Heart left ventricle (tissue), 16 donors: ENCODE measurements around the gene TTC32. TPM values are rescaled to one million over a fixed set of nuclear protein-coding genes. Genes with fewer than 3 reads are reported as not detected.

Experiments
- ATAC-seq, 4 donors: fragments of 200-7000 bp; cut with Tn5 transposase; one replicate each; pipeline ENCODE4 v1.9.1; 2020 to 2022; ENCODE audit warnings: moderate library complexity in 4 of 4, mild to moderate bottlenecking in 3 of 4, moderate number of reproducible peaks in 1 of 4
- DNase-seq, 5 donors: peaks; one replicate each; pipeline ENCODE4 v3.0.0-alpha.2; 2020
- H3K27ac ChIP-seq, 12 donors: fragments of 200-600 bp; sonication (generic) in 4 of 12; one replicate each; pipeline versions ENCODE4 v1.5.0 to v1.8.0; 2016 to 2022; ENCODE audit warnings: mild to moderate bottlenecking in 2 of 12
- H3K27me3 ChIP-seq, 9 donors: fragments of 200-600 bp; sonication (generic) in 2 of 9; one replicate each; pipeline versions ENCODE4 v1.5.1 to v1.8.0; 2016 to 2022; ENCODE audit warnings: mild to moderate bottlenecking in 3 of 9
- H3K36me3 ChIP-seq, 9 donors: fragments of 200-600 bp; sonication (generic) in 2 of 9; one replicate each; pipeline versions ENCODE4 v1.5.0 to v1.8.0; 2018 to 2022; ENCODE audit warnings: mild to moderate bottlenecking in 2 of 9
- H3K4me1 ChIP-seq, 12 donors: fragments of 200-600 bp; sonication (generic) in 4 of 12; one replicate each; pipeline versions ENCODE4 v1.5.0 to v1.8.0; 2016 to 2022; ENCODE audit warnings: mild to moderate bottlenecking in 3 of 12
- H3K4me3 ChIP-seq, 12 donors: fragments of 200-600 bp; sonication (generic) in 4 of 12; one replicate each; pipeline versions ENCODE4 v1.5.0 to v1.8.0; 2017 to 2022; ENCODE audit warnings: mild to moderate bottlenecking in 9 of 12, moderate library complexity in 4 of 12
- H3K9me3 ChIP-seq, 12 donors: fragments of 200-600 bp; sonication (generic) in 4 of 12; one replicate each; pipeline versions ENCODE4 v1.5.0 to v1.8.0; 2016 to 2022; ENCODE audit warnings: mild to moderate bottlenecking in 1 of 12
- POLR2A ChIP-seq, 2 donors: fragments of 450-650 bp; IDR thresholded peaks; one replicate each; pipeline ENCODE4 v1.6.1; 2017; ENCODE audit warnings: antibody characterized with exemption in 2 of 2, mild to moderate bottlenecking in 2 of 2, moderate library complexity in 2 of 2
- WGBS, 4 donors: extraction: QIAGEN DNeasy Blood & Tissue Kit in 2 of 4; methylation state at CpG; one replicate each; pipeline versions ENCODE4 v1.1.5 to v1.1.7; 2013 to 2018; 5-methylcytosine and 5-hydroxymethylcytosine counted together
- intact Hi-C, 10 donors: fragments of 100-400 bp; cut with DNase I; formaldehyde crosslinking; loops; one replicate each; pipeline versions ENCODE4 v1.11.1 to v1.14.2; 2022
- polyA plus RNA-seq, 2 donors: library from polyadenylated mRNA; stranded (reverse); fragments of 200-250 nt; gene quantifications; one replicate each; pipeline ENCODE4 v1.2.3, GENCODE V29; 2013
- total RNA-seq, 9 donors: library from RNA; depleted of rRNA in 2 of 9; stranded (reverse); fragments of >200 nt in 2 of 9; fragmentation: NEBNext Ultra II Directional in 3 of 9; extraction: Animal tissue kit (Norgen Biotek cat#: 25700) in 3 of 9; gene quantifications; one replicate each; pipeline versions ENCODE4 v1.1.0 to v1.2.4, GENCODE V29; 2016 to 2023
- TF ChIP-seq, protein P1 (sequence below), 12 donors: fragments of 200-600 bp; sonication (generic) in 4 of 12; IDR thresholded peaks; one replicate each; pipeline versions ENCODE4 v1.5.0 to v1.8.0; 2018 to 2022; ENCODE audit warnings: antibody characterized with exemption in 12 of 12, mild to moderate bottlenecking in 5 of 12
- donor health status: ischemic (EF 13 %, LVEDD 7.1; RV severe dilation, severe dysfunction).
- donor health status: healthy with polysubstance abuse.
- donor health status: DM: no; HTN: yes; CAD: no.
- donor health status: DM: no; HTN: no; CAD: no.
- donor health status: ischemic (EF 25% LVEDD 6.9; RV normal size, moderate dysfunction).
- donor health status: ischemic (EF 25% LVEDD 5.7; RV mildly dilated, moderate dysfunction).
- donor health status: healthy.
- donor health status: DM: yes; HTN: yes; CAD: no.
- donor health status: ischemic (EF 35%, LVEDD 5.7; RV mildly dilated, moderate dysfunction).
- donor health status: nonischemic (EF 11% LVEDD 7.7; RV severe dilation, severe dysfunction).
- donor health status: DM: yes; HTN: yes; CAD: no.
- donor health status: PGD.
- donor health status: ischemic (EF 29% LVEDD 5.4; RV normal size, mild dysfunction).
- donor health status: nonischemic (EF 23%, LVEDD 6.1; RV moderate dilation, normal function).

Gene TTC32
- total and polyA plus RNA-seq, 11 donors: 2.6 to 10.3 (median 6.3) TPM

GRCh38 chr2:19851116-19851695 lies 50.6 kb downstream of the TTC32 start:
- ATAC-seq: no peak

DNA sequence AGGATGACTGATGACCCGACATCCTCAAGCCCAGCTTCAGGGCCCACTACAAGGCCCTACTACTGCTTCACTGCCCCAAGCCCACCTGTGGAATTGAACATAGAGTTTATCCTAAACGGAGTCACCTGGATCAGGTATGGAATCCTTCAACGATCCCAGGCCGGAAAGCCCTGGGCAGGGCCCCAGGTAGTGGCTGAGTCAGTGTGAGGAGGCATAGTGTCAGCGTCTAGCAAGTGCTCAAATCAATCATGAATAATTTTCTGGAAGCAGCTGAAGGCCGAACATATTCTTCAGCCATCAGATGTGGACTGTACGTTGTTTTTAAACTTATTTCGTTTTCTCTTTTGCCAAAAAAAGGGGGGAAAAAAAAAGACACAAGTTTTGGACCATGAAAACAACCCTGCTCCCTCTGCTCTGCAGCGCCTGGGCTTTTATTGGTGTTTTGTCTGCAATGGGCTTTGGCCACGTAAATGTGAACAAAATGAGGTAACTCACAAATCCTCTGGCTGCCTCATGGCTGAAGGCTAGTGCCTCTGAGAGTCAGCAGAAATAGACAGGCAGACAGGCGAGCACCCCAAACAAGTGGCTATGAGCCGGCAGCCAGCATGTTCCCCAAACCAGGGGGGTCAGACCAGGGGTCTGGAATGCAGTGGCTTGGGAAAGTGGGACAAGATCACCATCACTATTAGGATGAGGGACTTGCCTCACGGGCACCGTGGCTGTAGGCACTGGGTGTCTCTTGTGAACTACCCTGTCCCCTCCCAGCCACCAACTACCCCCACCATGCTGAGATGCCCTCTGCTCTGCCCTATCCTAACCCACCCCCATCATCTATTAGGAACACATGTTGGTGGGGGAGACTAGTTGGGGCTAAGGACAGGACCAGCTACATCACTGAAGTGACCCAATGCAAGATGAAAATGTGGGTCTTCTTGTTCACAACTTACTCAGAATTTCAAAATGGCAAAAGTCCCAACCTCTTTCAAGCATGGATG lies 51.4 kb downstream of the TTC32 start:
- DNase-seq: no peak
- H3K27me3 ChIP-seq: no peaks in the 10 kb centered on the region
- H3K27ac ChIP-seq: no peak overlapping the region
- TF ChIP-seq, protein P1, sequence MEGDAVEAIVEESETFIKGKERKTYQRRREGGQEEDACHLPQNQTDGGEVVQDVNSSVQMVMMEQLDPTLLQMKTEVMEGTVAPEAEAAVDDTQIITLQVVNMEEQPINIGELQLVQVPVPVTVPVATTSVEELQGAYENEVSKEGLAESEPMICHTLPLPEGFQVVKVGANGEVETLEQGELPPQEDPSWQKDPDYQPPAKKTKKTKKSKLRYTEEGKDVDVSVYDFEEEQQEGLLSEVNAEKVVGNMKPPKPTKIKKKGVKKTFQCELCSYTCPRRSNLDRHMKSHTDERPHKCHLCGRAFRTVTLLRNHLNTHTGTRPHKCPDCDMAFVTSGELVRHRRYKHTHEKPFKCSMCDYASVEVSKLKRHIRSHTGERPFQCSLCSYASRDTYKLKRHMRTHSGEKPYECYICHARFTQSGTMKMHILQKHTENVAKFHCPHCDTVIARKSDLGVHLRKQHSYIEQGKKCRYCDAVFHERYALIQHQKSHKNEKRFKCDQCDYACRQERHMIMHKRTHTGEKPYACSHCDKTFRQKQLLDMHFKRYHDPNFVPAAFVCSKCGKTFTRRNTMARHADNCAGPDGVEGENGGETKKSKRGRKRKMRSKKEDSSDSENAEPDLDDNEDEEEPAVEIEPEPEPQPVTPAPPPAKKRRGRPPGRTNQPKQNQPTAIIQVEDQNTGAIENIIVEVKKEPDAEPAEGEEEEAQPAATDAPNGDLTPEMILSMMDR (IDR thresholded peaks at IDR 0.05): no peak
- TF ChIP-seq POLR2A (IDR thresholded peaks at IDR 0.05): no peak
- H3K4me3 ChIP-seq: no peak overlapping the region
- no peaks in the 10 kb centered on the region for H3K4me1 ChIP-seq
- WGBS, 4 donors: 87 to 93% (median 90%) methylated on average over 12 to 14 of the region's 14 CpGs
- no peaks in the 10 kb centered on the region for H3K9me3 ChIP-seq
- no peak for ATAC-seq
- intact Hi-C loops: loop anchor here in 1 of 10 donors (5.0 kb wide), 1 partner anchor 78 kb away; no protein-coding TSS in a partner anchor
- no peaks in the 10 kb centered on the region for H3K36me3 ChIP-seq

More at GRCh38 chr2:19851116-19851695, 50.6 kb downstream of the TTC32 start:
- intact Hi-C loops: loop anchor here in 1 of 10 donors (5.0 kb wide), 1 partner anchor 79 kb away; no protein-coding TSS in a partner anchor
- DNase-seq: no peak
- 63 to 83% (median 69%) methylated on average over 7 of the region's 7 CpGs for WGBS, 4 donors
- peaks cover 0 to 5% (median 0%) of the 10 kb centered on the region in 12 donors for H3K4me1 ChIP-seq
- H3K27me3 ChIP-seq: no peaks in the 10 kb centered on the region
- no peaks in the 10 kb centered on the region for H3K9me3 ChIP-seq
- no peak overlapping the region for H3K27ac ChIP-seq
- no peak overlapping the region for H3K4me3 ChIP-seq
- no peaks in the 10 kb centered on the region for H3K36me3 ChIP-seq
- TF ChIP-seq POLR2A (IDR thresholded peaks at IDR 0.05): no peak
- TF ChIP-seq, protein P1 (IDR thresholded peaks at IDR 0.05): no peak

GRCh38 chr2:19848952-19849351 lies 52.8 kb downstream of the TTC32 start:
- no peak for DNase-seq

More at GRCh38 chr2:19848952-19849351, 52.8 kb downstream of the TTC32 start:
- Histone ChIP-seq H3K27me3 (no peaks in the 10 kb centered on the region), H3K4me3 (no peak overlapping the region), H3K27ac (no peak overlapping the region), H3K36me3 (no peaks in the 10 kb centered on the region), H3K4me1 (no peaks in the 10 kb centered on the region), H3K9me3 (no peaks in the 10 kb centered on the region)
- ATAC-seq: no peak
- intact Hi-C loops: no loop called here
- TF ChIP-seq, protein P1 (IDR thresholded peaks at IDR 0.05): no peak
- TF ChIP-seq POLR2A (IDR thresholded peaks at IDR 0.05): no peak
- WGBS, 4 donors: 83 to 88% (median 86%) methylated on average over 5 of the region's 5 CpGs
